NCI-H2171 treated with DMSO at 0.1 percent for 48 hours (cell line): ENCODE results near the gene GTF3C5.
A peak's percentile ranks its signal among the peaks of the same experiment; 100 is the strongest.

Experiments
- DNase-seq: peaks from one replicate; lab custom pipeline; 2025; lab: John Stamatoyannopoulos, UW

Gene GTF3C5

DNA sequence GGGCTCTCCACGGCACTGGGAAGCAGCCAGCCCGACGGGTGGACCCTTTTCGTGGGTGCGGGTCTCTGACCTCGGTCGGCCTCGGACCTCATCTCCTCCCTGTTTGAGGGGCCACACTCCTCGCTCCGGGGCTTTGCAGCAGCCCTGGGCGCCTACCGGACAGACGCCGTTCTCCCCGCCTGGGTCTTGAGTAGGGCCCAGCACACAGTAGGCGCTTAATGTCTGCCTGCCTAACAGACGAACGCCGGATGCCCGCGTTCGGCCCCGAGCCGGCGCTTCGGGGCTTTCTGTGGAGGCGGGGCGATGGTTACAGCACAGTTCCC is 842 bp upstream of the GTF3C5 start:
- no peak for DNase-seq

DNA sequence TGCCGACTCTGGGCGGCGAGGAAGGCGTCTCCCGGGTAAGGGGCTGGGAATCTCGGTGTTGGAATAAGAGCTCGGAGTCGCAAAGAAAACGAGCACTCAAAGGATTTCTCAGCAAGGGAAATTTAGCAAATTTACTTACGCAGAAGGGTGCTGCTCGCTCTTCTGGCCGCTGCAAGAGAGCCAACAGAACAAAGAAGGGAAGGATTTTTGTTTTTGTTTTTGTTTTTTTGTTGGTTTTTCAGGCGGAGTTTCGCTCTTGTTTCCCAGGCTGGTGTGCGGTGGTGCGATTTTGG is 279 bp downstream of the GTF3C5 start:
- DNase-seq, result no peak

- no peak for DNase-seq
Observed at GRCh38 chr9:133031496-133031911, 707 bp downstream of the GTF3C5 start.

DNA sequence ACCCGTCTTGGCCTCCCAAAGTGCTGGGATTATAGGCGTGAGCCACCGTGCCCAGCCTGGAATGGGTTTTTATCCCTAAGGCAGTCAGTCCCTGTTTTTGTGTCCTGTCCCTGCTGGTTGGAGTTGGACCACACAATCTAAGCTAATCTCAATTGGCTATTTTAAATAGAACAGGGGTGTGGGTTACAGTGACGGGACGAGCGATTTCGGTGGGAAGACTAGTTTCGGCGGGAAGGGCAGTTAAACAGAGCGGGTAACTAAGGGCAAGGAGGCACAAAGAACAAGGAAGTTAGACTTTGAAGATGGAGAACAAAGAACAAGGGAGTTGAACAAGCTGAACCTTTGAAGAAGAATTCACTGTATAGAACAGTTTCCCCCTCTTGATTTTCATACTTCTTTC is 1.4 kb downstream of the GTF3C5 start:
- DNase-seq, result no peak

- no peak for DNase-seq
Observed at GRCh38 chr9:133035669-133036068, 4.9 kb downstream of the GTF3C5 start.

- no peak for DNase-seq
Observed at GRCh38 chr9:133037775-133038515, 7.1 kb downstream of the GTF3C5 start.

DNA sequence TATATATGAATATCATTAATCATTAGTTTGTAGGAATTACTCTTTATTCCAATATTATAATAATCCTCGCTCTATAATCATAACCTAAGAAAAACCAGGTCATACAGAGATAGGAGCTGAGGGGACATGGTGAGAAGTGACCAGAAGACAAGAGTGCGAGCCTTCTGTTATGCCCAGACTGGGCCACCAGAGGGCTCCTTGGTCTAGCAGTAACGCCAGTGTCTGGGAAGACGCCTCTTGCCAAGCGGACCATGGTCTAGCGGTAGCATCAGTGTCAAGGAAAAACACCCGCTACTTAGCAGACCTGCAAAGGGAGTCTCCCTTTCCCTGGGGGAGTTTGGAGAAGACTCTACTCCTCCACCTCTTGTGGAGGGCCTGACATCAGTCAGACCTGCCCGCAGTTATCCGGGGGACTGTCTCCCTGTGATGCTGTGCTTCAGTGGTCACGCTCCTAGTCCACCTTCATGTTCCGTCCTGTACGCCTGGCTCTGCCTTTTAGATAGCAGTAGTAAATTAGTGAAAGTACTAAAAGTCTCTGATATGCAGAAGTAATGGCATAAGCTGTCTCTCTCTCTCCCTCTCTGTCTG is 10.2 kb downstream of the GTF3C5 start:
- DNase-seq, result peak; percentile 56

GRCh38 chr9:133041958-133042357 is 11.2 kb downstream of the GTF3C5 start:
- DNase-seq, result no peak

DNA sequence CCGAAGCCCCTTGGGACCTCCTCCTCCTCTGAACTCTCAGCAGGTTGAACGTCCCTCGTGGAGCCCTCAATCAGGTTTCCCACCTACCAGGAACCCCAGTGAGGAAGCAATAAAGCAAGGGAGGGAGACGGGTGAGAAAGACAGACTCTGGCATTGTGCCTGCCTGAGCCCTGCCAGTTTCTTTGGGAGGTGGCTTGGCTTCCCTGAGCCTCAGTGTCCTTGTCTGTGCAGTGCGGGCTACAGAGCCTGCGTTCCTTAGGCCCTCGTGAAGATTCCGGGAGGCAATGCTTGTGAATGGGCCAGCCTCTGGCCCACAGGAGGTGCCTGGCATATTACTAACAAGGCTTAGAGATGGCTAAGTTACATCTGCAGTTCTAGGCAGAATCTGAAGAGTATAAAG is 11.9 kb downstream of the GTF3C5 start:
- DNase-seq, result no peak

DNA sequence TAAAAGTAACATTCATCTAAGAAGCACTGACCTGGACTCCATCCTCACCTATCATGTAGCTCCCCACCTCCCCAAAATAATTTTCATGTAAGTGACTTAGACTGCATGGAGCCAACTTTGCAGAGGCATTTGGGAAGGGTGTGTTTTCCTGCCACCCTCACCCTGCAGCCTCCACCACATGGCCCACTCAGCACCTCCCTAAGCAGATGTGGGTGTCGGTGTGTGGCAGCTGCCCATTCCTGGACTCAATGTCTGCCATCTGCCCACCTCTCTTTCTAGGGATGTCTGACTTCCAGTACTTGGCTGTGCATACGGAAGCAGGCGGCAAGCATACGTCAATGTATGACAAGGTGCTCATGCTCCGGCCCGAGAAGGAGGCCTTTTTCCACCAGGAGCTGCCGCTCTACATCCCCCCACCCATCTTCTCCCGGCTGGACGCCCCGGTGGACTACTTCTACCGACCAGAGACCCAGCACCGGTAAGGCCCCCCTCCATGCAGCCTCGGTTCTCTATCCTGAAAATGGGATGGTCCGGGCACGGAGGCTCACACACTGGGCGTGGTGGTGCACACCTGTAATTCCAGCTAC is 12.7 kb downstream of the GTF3C5 start:
- DNase-seq, result peak; percentile 53

GRCh38 chr9:133044125-133044524 is 13.3 kb downstream of the GTF3C5 start:
- DNase-seq, result no peak

DNA sequence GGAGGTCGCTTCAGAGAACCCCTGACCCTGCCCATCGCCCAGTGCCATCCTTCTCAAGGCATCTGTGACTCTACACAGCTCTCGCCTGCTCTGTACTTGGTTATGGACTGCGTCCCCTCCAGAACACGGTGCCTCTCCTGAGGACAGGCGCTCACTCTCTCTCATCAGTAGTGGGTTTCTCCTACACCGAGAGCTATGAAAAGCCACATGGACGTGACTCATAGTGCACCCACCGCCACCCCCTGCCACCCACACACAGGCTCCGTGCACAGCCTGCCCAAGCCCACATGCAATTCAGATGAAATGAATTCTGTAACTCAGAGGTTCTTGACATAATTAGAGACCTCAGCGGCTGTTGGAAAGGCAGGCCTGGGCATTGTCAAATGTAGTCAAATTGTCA is 13.9 kb downstream of the GTF3C5 start:
- no peak for DNase-seq

DNA sequence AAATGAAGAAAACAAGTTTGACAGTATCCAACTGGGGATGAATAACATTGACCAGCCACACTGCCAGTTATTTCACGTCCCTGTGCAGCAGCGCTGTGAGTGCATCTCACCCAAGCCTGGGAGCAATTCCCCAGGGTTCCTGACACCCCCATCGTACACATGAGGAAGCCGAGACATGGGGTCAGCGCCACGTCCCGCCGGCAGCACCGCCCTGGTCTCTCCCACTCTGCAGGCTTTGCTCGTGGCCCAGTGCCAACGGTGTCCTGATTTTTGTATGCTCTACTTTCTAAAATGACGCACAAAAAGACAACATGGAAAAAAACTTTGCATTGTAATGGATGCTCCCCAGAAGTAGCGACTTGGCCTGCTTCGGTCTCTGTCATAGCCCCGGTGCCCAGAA is 14.3 kb downstream of the GTF3C5 start:
- no peak for DNase-seq

DNA sequence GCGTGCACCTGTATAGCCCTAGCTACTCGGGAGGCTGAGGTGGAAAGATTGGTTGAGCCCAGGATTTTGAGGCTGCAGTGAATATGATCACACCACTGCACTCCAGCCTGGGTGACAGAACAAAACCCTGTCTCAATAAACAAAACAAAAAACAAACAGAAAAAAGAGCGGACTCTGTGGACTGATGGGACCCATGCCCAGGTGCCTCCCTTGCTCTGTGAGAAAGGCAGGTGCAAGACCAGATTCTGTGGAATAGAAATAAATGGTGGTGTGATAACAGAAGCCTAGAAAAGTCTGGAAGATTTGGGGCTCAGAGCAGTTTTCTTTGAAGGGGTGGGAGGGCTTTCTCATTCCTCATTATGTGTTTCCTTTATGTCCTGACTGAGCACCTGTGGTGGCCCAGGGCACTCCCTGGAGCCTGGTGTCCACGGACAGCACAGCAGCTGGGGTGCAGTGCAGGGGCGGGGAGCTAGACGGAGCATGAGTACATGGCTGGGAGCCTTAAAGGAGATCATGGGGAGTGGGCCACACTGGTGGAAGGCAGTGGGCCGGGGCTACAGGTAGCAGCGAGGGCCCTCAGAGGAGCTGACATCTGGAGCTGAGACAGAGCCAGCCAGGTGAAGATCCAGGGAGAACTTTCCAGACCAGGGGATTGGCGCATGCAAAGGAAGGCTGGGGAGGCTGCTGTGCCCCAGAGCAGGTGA is 15.6 kb downstream of the GTF3C5 start:
- DNase-seq, result no peak

- no peak for DNase-seq
Observed at GRCh38 chr9:133046900-133047295, 16.1 kb downstream of the GTF3C5 start.

- DNase-seq, result peak; percentile 65
Observed at GRCh38 chr9:133048595-133048994, 17.8 kb downstream of the GTF3C5 start.

- DNase-seq, result no peak
Observed at GRCh38 chr9:133049043-133049442, 18.2 kb downstream of the GTF3C5 start.

GRCh38 chr9:133050142-133050541 is 19.3 kb downstream of the GTF3C5 start:
- no peak for DNase-seq

- DNase-seq, result no peak
Observed at GRCh38 chr9:133050781-133051180, 20.0 kb downstream of the GTF3C5 start.

DNA sequence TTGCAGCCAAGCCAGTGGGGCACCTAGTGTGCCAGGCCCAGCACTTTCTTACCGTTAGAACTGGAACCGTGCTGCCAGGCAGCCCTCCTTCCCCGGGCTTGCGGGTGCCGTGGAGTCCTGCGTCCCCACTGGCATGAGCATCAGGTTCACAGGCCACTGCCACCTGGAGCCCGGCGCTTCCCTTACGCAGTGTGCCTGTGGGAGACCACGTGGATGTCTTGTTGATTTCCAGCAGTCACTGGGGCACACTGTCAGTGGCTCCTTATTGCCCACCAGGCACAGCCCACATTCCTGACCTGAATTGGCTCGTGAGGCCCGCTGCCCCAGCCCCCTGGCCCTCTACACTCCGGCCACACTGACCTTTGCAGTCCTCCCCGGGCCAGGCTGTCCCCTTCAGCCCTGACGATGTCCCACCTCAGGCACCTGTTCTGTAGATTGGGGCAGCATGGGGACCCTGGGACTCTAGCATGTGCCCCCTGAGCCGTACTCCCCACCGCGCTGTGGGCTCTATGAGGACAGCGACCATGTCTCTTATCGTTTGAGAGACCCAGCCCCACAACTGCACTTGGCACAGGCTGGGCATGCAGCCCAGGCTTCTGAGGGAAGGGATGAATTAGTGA is 20.6 kb downstream of the GTF3C5 start:
- DNase-seq, result no peak

- no peak for DNase-seq
Observed at GRCh38 chr9:133051966-133052539, 21.3 kb downstream of the GTF3C5 start.

- no peak for DNase-seq
Observed at GRCh38 chr9:133054194-133054890, 23.5 kb downstream of the GTF3C5 start.
